Stimulated activated CD8-positive, alpha-beta memory T cell treated with anti-CD3 and anti-CD28 coated beads, Interleukin-7, amount 100 ng/mL, for 48 hours (primary cell): ENCODE results near the gene ANK3.

Experiments
- DNase-seq, 2 donors: peaks; one replicate each; pipeline ENCODE4 v3.0.0-alpha.2; 2020; ENCODE audit warnings: low read depth in 1 of 2; ENCODE audit errors: extremely low read depth in 1 of 2

The ANK3 gene

GRCh38 chr10:60348982-60349381 is 40.7 kb downstream of the ANK3 start:
- DNase-seq: no peak

DNA sequence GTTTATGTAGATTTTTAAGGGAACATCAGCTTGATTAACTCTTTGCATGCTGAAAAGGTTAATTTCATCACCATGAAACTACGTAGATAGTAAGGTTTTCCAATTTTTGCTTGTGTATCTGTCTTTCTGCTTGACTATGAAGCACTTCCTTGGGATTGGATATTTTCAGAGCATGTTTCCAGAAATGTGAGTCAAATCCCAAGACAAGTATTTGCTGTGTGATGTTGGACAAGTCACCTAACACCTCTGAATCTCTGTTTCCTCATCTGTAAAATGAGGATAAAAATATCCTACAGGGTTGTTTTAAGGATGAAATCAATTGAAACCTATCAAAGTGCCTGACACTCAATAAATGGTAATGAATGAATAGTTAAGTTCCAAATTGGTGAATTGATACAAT is 42.4 kb downstream of the ANK3 start:
- no peak for DNase-seq

DNA sequence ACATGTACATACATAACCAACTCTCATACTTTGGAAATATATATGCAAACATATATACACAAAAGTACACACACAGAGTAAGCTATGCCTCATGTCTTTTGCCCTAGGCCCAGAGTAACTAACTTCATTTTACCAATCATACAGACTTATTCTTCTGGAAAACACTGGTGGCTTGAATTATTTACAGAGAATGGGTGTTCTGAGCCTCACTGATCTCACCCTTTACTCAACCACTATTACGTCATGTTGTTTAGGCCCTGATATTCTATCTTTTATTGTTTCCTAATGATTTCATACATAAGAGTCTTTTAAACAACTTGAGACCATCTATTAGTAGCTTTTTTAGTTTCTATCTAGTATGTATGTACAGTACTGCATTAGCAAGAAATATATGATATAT is 43.0 kb downstream of the ANK3 start:
- no peak for DNase-seq

GRCh38 chr10:60343254-60343653 is 46.4 kb downstream of the ANK3 start:
- no peak for DNase-seq

DNA sequence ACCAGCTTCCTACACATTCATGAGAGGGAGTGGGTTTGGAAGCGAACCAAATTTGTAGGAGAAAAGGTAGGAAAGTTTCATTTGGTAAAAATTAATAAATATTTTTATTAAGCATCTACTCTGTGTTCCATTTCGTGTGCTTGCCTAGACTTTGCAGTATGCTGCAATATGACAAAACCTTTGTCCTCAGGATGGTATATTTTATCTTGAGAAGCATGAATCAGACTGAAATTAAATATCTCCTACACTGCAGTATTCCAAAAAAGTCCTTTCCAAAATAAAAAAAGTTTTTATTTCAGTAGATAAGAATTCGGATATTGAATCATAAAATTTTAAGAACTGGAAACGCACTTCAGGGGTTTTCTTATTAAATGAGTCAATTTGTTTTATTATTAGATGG is 47.7 kb downstream of the ANK3 start:
- DNase-seq: no peak

GRCh38 chr10:60340973-60341372 is 48.7 kb downstream of the ANK3 start:
- DNase-seq: no peak

DNA sequence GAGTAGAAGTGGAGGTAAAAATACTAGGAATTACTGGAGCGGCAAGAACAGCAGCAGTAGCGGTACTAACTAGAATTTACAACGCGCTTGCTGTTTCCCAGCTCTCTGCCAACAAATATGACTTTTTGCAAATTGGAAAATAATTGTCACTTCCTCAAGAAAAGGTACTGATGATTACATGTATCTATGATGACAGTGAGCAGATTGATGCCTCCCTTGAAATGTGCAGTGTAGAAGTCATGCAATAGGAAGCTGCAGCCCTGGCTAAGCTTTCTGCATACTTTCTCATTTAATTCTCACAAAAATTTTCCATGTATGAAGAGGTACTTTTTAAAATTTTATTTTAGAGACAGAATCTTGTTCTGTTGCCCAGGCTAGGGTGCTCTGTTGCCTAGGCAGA is 49.9 kb downstream of the ANK3 start:
- no peak for DNase-seq

DNA sequence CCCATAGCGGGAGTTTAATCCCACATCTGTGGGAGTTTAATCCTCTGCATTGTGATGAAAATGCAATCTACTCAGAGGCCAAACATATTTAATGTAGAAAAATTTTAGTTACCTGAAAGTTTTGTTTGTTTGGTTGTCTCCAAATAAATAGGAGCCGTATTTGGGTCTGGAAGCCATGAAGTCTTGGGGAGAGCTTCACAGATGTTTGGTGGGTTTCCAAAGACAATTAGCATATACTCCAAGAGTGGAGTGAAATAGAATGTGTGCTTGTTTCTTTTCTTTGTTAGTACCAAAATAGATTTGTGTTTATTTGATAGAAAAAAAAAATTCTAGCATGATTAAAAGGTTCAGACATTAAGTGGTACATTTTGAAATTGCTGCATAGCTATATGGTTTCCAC is 50.9 kb downstream of the ANK3 start:
- no peak for DNase-seq

GRCh38 chr10:60338002-60338564 is 51.6 kb downstream of the ANK3 start:
- no peak for DNase-seq

GRCh38 chr10:60336901-60337630 is 52.6 kb downstream of the ANK3 start:
- no peak for DNase-seq

DNA sequence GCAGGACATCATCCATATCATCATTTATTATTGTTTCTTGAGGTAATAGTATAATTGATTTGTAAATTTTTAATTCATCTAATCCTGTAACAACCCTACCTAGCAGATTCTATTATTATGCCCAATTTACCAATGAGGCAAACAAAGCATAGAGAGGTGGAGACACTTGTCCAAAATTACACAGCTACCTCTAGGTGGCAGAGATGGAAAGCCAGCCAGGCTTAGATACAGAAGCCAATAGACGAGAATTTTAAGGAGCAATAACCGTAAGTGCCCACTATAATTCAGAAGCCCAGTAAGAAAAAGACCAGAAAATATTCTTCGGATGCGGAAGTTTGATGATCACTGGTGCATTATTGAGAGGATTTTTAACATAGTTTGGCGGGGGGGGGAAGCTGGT is 54.0 kb downstream of the ANK3 start:
- no peak for DNase-seq

DNA sequence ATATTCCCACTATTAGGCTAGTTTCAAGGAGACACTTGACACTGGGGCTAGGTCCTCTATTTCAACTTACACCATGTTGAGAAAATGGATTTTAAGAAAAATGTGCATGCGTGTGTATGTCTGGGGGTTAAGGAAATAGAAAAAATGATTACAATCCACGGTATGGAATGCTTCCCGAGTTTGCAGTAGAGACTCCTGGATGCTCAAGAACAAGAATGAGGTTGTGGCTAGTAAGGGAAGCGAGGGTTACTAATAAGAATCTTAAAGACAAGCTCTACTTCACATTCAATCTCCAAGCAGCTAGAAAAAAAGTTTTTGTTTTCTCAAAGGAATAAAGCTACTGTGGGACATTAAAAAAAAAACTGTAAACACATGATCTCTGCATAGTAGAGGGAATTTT is 54.7 kb downstream of the ANK3 start:
- no peak for DNase-seq

DNA sequence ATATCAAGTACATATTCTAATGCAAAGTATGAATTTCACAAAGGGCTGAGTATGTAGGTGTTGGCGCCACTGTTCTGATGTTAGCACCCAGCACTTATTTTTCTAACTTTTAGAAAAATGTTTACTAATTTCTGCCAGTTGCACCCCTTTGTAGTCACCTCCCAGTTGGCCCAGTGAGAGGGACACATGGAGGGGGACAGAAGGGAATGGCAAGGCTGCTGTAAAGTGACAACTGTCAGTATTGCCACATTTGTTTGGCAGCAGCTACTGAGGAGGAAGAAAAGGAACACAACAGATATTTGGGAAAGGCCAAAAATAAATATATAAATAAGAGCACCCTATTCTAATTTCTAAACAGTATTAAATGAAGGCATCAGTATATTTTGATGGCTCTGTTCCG is 57.3 kb downstream of the ANK3 start:
- no peak for DNase-seq

DNA sequence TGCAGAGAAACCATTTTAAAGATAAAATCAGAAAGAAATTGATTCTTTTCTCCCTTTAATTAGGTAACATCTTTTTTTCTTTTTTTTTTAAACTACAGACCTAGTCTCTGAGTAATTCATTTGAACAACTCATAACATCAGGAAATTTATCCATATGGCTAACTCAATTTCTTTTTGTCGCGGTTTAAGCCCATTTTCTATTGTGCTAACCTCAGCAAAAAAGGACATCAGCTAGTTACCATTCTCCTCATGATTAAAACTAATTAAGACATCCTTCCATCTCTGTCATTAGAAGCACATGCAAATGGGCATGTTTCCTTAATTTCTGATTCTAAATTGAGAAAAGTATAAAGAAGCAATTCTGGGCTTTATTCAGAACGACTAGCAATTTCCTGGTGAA is 57.8 kb downstream of the ANK3 start:
- no peak for DNase-seq

GRCh38 chr10:60323162-60323561 is 66.5 kb downstream of the ANK3 start:
- DNase-seq: no peak

GRCh38 chr10:60320666-60321065 is 69.0 kb downstream of the ANK3 start:
- no peak for DNase-seq

- DNase-seq: no peak
These were observed 73.6 kb downstream of the ANK3 start for GRCh38 chr10:60316029-60316428.

- no peak for DNase-seq
These were observed 74.4 kb downstream of the ANK3 start for GRCh38 chr10:60315311-60315710.

GRCh38 chr10:60314069-60314940 is 75.4 kb downstream of the ANK3 start:
- no peak for DNase-seq

GRCh38 chr10:60313589-60313952 is 76.1 kb downstream of the ANK3 start:
- DNase-seq: no peak

DNA sequence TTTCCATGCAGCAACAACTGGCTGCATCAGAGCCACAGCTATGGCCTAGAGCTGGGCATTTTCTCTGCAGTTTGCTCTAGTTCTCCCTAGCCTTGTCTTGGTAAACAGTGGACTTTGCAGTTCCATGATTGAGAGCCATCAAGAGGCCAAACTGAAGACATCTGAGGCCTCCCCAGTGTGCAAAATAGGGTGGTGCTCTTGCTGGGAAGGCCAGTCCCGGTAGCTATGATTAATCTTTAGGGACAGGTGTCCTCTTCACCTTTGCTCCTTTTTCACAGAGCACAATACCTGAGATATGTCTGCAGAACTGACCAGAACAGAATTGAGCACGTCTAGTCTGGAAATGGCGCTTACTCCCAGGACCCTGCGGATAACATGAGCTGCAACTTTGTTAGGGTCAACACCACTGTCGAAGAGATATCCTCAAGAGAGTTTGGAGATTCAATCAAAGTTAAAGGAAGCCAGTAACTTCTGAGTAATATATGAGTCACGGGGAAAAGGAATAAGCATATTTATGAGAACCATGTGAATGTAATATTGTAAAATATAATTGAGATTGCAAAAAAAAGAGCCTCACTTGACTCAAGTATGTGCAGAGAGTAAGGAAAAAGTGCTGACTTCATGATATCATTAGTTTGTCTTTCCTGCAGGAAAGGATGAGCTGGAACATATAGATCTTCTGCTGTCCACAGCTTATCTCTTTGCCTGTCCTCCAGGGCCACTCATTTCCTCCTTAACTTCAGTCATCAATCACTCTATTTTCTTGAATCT is 76.7 kb downstream of the ANK3 start:
- DNase-seq: no peak
